ENCODE results near the gene ELMO1. TPM values are rescaled to one million over a fixed set of nuclear protein-coding genes. Genes with fewer than 3 reads are reported as not detected.

Gene ELMO1
- total RNA-seq, 1 donor from 2014 or later, result 53.8 TPM

DNA sequence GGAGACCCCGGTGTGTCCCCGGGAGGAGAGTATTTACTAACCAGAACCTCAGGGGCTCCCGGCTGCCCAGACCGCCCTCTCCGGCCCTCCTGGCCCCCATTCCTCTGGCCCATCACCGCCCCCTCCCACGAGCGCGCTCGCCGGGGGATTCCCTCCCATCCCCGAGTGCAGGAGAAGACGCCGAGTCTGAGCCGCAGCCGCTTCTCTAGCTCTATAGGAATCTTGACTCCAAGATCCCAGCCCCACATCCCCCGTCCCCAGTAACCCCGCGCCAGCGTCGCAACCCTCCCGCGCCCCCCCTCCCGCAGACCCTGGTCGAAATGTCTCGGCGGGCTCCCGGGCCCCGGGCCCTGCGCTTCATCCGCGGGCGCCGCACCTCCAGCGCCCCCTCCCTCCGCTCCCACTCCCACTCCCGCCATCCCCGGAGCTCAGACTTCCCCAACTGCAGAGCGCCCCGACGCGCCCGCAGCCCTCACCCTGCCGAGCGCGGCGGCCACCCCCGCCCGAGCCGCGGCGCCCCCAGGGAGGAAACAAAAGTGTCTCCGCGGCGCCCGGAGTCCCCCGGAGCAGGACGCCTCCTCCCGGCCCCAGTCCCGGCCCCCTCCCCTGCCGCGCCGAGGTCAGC is 541 bp downstream of the ELMO1 start:
- TF ChIP-seq, protein P1, sequence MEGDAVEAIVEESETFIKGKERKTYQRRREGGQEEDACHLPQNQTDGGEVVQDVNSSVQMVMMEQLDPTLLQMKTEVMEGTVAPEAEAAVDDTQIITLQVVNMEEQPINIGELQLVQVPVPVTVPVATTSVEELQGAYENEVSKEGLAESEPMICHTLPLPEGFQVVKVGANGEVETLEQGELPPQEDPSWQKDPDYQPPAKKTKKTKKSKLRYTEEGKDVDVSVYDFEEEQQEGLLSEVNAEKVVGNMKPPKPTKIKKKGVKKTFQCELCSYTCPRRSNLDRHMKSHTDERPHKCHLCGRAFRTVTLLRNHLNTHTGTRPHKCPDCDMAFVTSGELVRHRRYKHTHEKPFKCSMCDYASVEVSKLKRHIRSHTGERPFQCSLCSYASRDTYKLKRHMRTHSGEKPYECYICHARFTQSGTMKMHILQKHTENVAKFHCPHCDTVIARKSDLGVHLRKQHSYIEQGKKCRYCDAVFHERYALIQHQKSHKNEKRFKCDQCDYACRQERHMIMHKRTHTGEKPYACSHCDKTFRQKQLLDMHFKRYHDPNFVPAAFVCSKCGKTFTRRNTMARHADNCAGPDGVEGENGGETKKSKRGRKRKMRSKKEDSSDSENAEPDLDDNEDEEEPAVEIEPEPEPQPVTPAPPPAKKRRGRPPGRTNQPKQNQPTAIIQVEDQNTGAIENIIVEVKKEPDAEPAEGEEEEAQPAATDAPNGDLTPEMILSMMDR (IDR thresholded peaks at IDR 0.05), result no peak
- H3K4me1 ChIP-seq, result peaks cover 37% of the 10 kb centered on the region
- H3K9me3 ChIP-seq, result no peaks in the 10 kb centered on the region
- no peaks in the 10 kb centered on the region for H3K27me3 ChIP-seq
- ATAC-seq, result peak; percentile 57
- H3K27ac ChIP-seq, result peak overlapping the region; percentile 96
- no peak for DNase-seq
- H3K36me3 ChIP-seq, result no peaks in the 10 kb centered on the region
- peak overlapping the region; percentile 83 for H3K4me3 ChIP-seq
- intact Hi-C loops (cut with DNase I), result no loop called here

DNA sequence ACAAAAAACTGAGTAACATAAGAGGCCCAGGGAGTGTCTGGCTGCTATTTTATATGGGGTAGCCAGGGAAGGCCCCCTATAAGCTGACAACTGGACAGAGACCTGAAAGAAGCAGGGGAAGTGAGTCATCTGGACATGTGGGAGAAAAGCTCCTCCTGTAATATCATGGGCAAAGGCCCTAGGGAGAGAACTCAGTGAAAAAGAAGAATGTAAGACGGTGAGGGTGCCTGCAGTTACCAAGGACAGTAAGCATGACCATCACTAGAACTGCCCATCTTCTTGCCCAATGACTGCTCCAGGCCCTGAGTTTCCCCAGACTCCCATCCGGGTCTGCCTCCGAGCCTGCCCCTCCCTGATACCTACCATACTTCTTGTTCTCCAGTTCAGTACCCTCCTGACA is 2.3 kb downstream of the ELMO1 start:
- ATAC-seq, result no peak
- intact Hi-C loops (cut with DNase I), result no loop called here
- DNase-seq, result no peak
- Histone ChIP-seq H3K36me3 (no peaks in the 10 kb centered on the region), H3K27ac (peak overlapping the region; percentile 96), H3K9me3 (no peaks in the 10 kb centered on the region), H3K27me3 (no peaks in the 10 kb centered on the region), H3K4me3 (no peak overlapping the region), H3K4me1 (peaks cover 46% of the 10 kb centered on the region)
- TF ChIP-seq, protein P1 (IDR thresholded peaks at IDR 0.05), result no peak

DNA sequence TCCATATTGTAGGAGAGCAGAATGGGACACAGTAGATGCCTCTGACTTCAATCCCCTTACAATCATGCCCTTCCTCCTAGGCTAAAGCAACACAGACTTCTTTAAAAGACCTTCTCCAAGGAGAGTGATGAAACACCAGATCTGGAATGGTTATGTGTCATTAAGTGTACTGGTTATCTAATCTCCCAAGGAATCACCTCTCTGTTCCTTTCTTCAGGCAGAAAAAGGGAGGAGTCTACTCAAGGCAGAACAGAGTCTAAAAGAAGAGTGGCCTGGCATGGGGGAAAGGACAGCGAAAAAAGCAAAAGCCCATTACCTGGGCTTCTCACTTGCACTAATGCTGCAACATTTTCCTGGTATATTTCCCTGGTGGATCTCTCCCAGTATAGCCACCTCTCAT is 2.9 kb downstream of the ELMO1 start:
- H3K4me1 ChIP-seq, result peaks cover 50% of the 10 kb centered on the region
- DNase-seq (no peak), ATAC-seq (no peak)
- H3K4me3 ChIP-seq, result no peak overlapping the region
- intact Hi-C loops (cut with DNase I), result no loop called here
- peak overlapping the region; percentile 96 for H3K27ac ChIP-seq
- no peaks in the 10 kb centered on the region for H3K27me3 ChIP-seq
- no peaks in the 10 kb centered on the region for H3K9me3 ChIP-seq
- H3K36me3 ChIP-seq, result no peaks in the 10 kb centered on the region
- TF ChIP-seq, protein P1 (IDR thresholded peaks at IDR 0.05), result no peak

DNA sequence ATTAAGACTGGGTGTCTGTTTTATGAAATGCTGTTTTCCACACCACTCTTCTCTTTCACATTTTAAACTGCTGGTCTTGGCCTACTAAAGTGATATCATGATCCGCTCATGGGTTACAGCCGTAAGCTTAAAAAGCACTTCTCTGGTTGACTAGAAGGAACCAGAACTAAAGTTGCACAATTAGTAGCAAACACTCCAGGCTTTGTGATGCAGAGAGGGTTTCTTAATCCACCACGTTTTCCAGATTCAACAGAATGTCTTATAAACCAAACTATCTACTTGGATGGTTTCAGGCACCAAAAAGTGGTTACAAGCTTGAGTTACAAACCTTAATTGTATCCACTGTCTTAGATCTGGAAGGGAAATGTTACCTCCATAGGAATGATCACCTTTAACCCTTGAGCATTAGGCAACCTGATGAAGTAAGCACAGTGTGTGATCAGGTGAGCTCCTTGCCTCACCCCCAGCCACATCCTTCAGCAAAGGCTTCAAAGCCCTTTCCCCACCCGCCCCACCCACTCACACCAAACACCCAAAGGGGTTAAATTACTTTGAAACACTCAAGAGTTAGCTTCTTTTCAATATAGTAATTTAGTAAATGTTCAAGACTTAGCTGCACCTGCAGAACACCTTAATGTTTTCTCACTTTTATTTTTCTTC is 3.5 kb downstream of the ELMO1 start:
- H3K4me3 ChIP-seq, result no peak overlapping the region
- peak overlapping the region; percentile 96 for H3K27ac ChIP-seq
- intact Hi-C loops (cut with DNase I), result no loop called here
- peaks cover 56% of the 10 kb centered on the region for H3K4me1 ChIP-seq
- DNase-seq (no peak), ATAC-seq (peak; percentile 8)
- H3K27me3 ChIP-seq, result no peaks in the 10 kb centered on the region
- TF ChIP-seq, protein P1 (IDR thresholded peaks at IDR 0.05), result no peak
- H3K36me3 ChIP-seq, result no peaks in the 10 kb centered on the region
- H3K9me3 ChIP-seq, result no peaks in the 10 kb centered on the region

DNA sequence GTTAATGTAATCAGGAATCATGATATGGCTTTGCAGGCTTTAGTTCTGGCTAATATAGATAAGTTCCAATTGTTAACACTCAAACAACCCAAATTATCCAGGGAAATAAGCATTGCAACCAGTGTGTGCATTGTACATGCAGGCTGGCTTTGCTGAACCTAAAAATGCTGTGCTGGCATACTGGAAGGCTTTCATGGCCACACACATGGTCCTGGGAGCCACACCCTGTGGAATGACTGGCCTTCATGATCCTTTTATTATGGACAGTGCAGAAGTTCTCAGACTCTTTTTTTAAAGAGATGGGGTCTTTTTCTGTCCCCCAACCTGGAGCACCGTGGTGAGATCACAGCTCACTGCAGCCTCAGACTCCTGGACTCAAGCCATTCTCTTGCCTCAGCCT is 5.0 kb downstream of the ELMO1 start:
- no peak for ATAC-seq
- DNase-seq, result no peak
- Histone ChIP-seq H3K4me1 (peaks cover 62% of the 10 kb centered on the region), H3K36me3 (no peaks in the 10 kb centered on the region), H3K4me3 (no peak overlapping the region), H3K27me3 (no peaks in the 10 kb centered on the region), H3K27ac (no peak overlapping the region), H3K9me3 (no peaks in the 10 kb centered on the region)
- TF ChIP-seq, protein P1 (IDR thresholded peaks at IDR 0.05), result no peak
- intact Hi-C loops (cut with DNase I), result no loop called here
